Neural cell (in vitro differentiated cells): Measurements from ENCODE around the gene QRICH1. TPM values are rescaled to one million over a fixed set of nuclear protein-coding genes. Genes with fewer than 3 reads are reported as not detected.

Source experiments
- H2AFZ ChIP-seq: fragments of 200-600, 300-800 bp; sonication (generic), shearing (Covaris generic); 2 replicates; pipeline ENCODE4 v1.6.0; 2014; ENCODE audit warnings: low read depth, mild to moderate bottlenecking, antibody characterized with exemption, low read length, moderate library complexity
- H3F3A ChIP-seq: fragments of 200-600 bp; shearing (Covaris generic); 2 replicates; pipeline ENCODE4 v1.6.1; 2016; ENCODE audit warnings: mild to moderate bottlenecking, moderate library complexity, mixed read lengths, antibody characterized with exemption, low read length; ENCODE audit not compliant: insufficient read depth, poor library complexity, severe bottlenecking
- H3K27ac ChIP-seq: fragments of 200-600, 300-800 bp; sonication (generic), shearing (Covaris generic); 2 replicates; pipeline ENCODE4 v1.5.1; 2014; ENCODE audit warnings: mild to moderate bottlenecking, low read length, moderate library complexity
- H3K27me3 ChIP-seq: fragments of 300-800, 200-600 bp; sonication (generic), shearing (Covaris generic); 2 replicates; pipeline ENCODE4 v1.6.0; 2014; ENCODE audit warnings: mild to moderate bottlenecking, low read depth, low read length, moderate library complexity; ENCODE audit not compliant: insufficient read depth
- H3K36me3 ChIP-seq: fragments of 300-800, 200-600 bp; sonication (generic), shearing (Covaris generic); 2 replicates; pipeline ENCODE4 v1.5.1; 2014; ENCODE audit warnings: mild to moderate bottlenecking, antibody characterized with exemption, low read length, moderate library complexity; ENCODE audit not compliant: insufficient read depth
- H3K4me2 ChIP-seq: fragments of 300-800, 200-600 bp; sonication (generic), shearing (Covaris generic); 2 replicates; pipeline ENCODE4 v1.6.0; 2014; ENCODE audit warnings: mild to moderate bottlenecking, low read length
- H3K4me3 ChIP-seq: fragments of 300-800, 200-600 bp; sonication (generic), shearing (Covaris generic); 2 replicates; pipeline ENCODE4 v1.5.1; 2014; ENCODE audit warnings: mild to moderate bottlenecking, low read length, moderate library complexity
- H3K79me2 ChIP-seq: fragments of 200-600 bp; shearing (Covaris generic); replicated peaks from 2 replicates; pipeline ENCODE4 v1.6.0; 2014; ENCODE audit warnings: mild to moderate bottlenecking, low read length, moderate library complexity; ENCODE audit not compliant: insufficient read depth
- H3K9ac ChIP-seq: fragments of 300-800, 200-600 bp; sonication (generic), shearing (Covaris generic); 2 replicates; pipeline ENCODE4 v1.6.1; 2016; ENCODE audit warnings: mild to moderate bottlenecking, low read length, mixed read lengths
- H3K9me2 ChIP-seq: fragments of 200-600 bp; shearing (Covaris generic); 2 replicates; pipeline ENCODE4 v1.6.1; 2016; ENCODE audit warnings: mild to moderate bottlenecking, low read length, mixed read lengths; ENCODE audit not compliant: insufficient read depth
- H3K9me3 ChIP-seq: fragments of 200-600, 300-800 bp; sonication (generic), shearing (Covaris generic); 2 replicates; pipeline ENCODE4 v1.6.1; 2016; ENCODE audit warnings: mild to moderate bottlenecking, mixed run types, low read length, moderate library complexity, mixed read lengths
- H4K20me1 ChIP-seq: fragments of 200-600 bp; shearing (Covaris generic); 2 replicates; pipeline ENCODE4 v1.6.1; 2016; ENCODE audit warnings: mild to moderate bottlenecking, mixed run types; ENCODE audit not compliant: insufficient read depth
- CTCF ChIP-seq: fragments of 450-650 bp; IDR thresholded peaks from 2 replicates; pipeline ENCODE4 v1.5.1; 2014; ENCODE audit warnings: antibody characterized with exemption, mild to moderate bottlenecking, moderate library complexity; ENCODE audit not compliant: poor library complexity, severe bottlenecking
- EP300 ChIP-seq: fragments of 450-650 bp; conservative IDR thresholded peaks from 2 replicates; pipeline ENCODE4 v1.6.1; 2014; ENCODE audit warnings: antibody characterized with exemption, mild to moderate bottlenecking, moderate library complexity; ENCODE audit not compliant: poor library complexity, severe bottlenecking
- EZH2 ChIP-seq: fragments of 200-600, 300-800 bp; shearing (Covaris generic), sonication (generic); IDR thresholded peaks from 2 replicates; pipeline ENCODE4 v1.6.1; 2014; ENCODE audit warnings: antibody characterized with exemption, low read length, borderline replicate concordance, mild to moderate bottlenecking; ENCODE audit not compliant: insufficient read depth, poor library complexity, severe bottlenecking
- MXI1 ChIP-seq: fragments of 450-650 bp; conservative IDR thresholded peaks from 2 replicates; pipeline ENCODE4 v1.6.1; 2014; ENCODE audit warnings: antibody characterized with exemption, mild to moderate bottlenecking; ENCODE audit not compliant: poor library complexity, severe bottlenecking
- POLR2AphosphoS5 ChIP-seq: IDR thresholded peaks from 2 replicates; pipeline ENCODE4 v1.6.1; 2012
- RAD21 ChIP-seq: fragments of 450-650 bp; conservative IDR thresholded peaks from 2 replicates; pipeline ENCODE4 v1.6.1; 2014; ENCODE audit warnings: antibody characterized with exemption, mild to moderate bottlenecking, moderate library complexity
- REST ChIP-seq: IDR thresholded peaks from 2 replicates; pipeline ENCODE4 v1.6.1; 2012; ENCODE audit warnings: borderline replicate concordance
- SMC3 ChIP-seq: fragments of 450-650 bp; conservative IDR thresholded peaks from 2 replicates; pipeline ENCODE4 v1.6.1; 2014; ENCODE audit warnings: antibody characterized with exemption, mild to moderate bottlenecking, moderate library complexity; ENCODE audit not compliant: poor library complexity
- TAF1 ChIP-seq: IDR thresholded peaks from 2 replicates; pipeline ENCODE4 v1.6.1; 2012; ENCODE audit warnings: low read depth
- polyA plus RNA-seq: library from polyadenylated mRNA; depleted of rRNA; stranded (reverse); fragments of >200 nt; gene quantifications from 2 replicates; pipeline ENCODE4 v1.2.3, GENCODE V29; 2014

Gene QRICH1
- polyA plus RNA-seq, 1 donor from 2014 or later, result 87.5 TPM

DNA sequence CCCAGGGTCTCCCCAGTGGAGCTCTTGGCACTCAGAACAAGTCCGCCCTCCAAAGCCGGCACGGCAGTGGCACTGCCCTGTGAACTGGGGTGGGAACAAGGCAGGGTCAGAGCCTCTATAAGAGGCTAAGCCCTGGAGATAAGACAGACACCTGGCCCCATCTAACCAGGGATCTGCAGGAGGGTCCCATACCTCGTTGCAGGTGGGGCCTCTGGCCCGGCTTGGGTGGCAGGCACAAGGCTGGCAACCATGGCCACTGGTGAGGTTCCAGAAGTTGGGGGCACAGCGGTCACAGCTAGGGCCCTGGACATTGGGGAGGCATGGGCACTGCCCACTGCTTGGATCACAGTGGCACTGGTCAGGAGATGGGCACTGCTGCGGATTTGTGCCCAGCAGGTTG is 30.3 kb upstream of the QRICH1 start:
- no peak overlapping the region for H3K27ac ChIP-seq
- H4K20me1 ChIP-seq, result no peaks in the 10 kb centered on the region
- no peaks in the 10 kb centered on the region for H3K27me3 ChIP-seq
- H3K9me3 ChIP-seq, result no peaks in the 10 kb centered on the region
- TF ChIP-seq POLR2AphosphoS5, result no peak
- no peak for TF ChIP-seq SMC3
- no peak for TF ChIP-seq EZH2
- no peak for TF ChIP-seq EP300
- TF ChIP-seq REST, result no peak
- no peak for TF ChIP-seq CTCF
- no peak for TF ChIP-seq RAD21
- TF ChIP-seq MXI1, result no peak
- no peak for TF ChIP-seq TAF1
- no peak overlapping the region for H2AFZ ChIP-seq
- H3K4me3 ChIP-seq, result no peak overlapping the region
- H3K36me3 ChIP-seq, result no peaks in the 10 kb centered on the region
- H3F3A ChIP-seq, result no peaks in the 10 kb centered on the region
- no peak overlapping the region for H3K9ac ChIP-seq
- H3K79me2 ChIP-seq, result peaks cover 9% of the 10 kb centered on the region
- no peaks in the 10 kb centered on the region for H3K9me2 ChIP-seq
- H3K4me2 ChIP-seq, result no peak overlapping the region

DNA sequence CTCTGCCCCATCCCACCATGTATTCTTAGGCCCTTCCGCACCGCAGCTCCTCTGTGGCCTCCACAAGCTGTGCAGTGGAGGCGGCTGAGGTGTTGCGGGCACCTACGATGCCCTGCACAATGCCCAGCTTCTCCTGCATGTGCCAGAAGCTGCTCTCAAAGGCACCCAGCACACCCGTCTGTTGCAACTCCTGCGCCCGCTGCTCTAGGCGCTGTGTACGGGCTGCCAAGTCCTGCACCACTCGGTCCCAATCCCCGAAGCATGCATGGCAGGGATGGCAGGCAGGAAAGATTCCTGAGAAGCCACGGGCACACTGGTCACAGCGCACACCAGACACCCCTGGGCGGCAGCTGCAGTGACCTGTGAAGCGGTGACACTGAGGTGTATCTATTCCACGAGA is 29.8 kb upstream of the QRICH1 start:
- Histone ChIP-seq H3K9ac (no peak overlapping the region), H3K4me3 (no peak overlapping the region), H4K20me1 (no peaks in the 10 kb centered on the region), H3K79me2 (peaks cover 15% of the 10 kb centered on the region), H3K27ac (no peak overlapping the region), H3K9me2 (no peaks in the 10 kb centered on the region), H3K27me3 (no peaks in the 10 kb centered on the region), H2AFZ (no peak overlapping the region), H3F3A (no peaks in the 10 kb centered on the region), H3K4me2 (no peak overlapping the region), H3K36me3 (no peaks in the 10 kb centered on the region), H3K9me3 (no peaks in the 10 kb centered on the region)
- no peak for TF ChIP-seq RAD21
- no peak for TF ChIP-seq SMC3
- no peak for TF ChIP-seq EZH2
- TF ChIP-seq POLR2AphosphoS5, result no peak
- no peak for TF ChIP-seq CTCF
- TF ChIP-seq EP300, result no peak
- TF ChIP-seq REST, result no peak
- TF ChIP-seq MXI1, result no peak
- no peak for TF ChIP-seq TAF1
